HPDE6-E6E7 (cell line): Measurements from ENCODE around the gene ANXA3.
A peak's percentile ranks its signal among the peaks of the same experiment; 100 is the strongest.
"Not testable (repeated sequence)": the region's sequence is repeated elsewhere in the genome, so short reads cannot be mapped to it uniquely, and the experiment has no call there.

ENCODE experiments used
- DNase-seq: peaks from one replicate; pipeline ENCODE4 v3.0.0; 2011; ENCODE audit warnings: missing footprints; ENCODE audit errors: extremely low spot score

Gene ANXA3

GRCh38 chr4:78551420-78552351, at the start of gene ANXA3:
ANXA3 (plus strand) TSS chr4:78551770; CDS start chr4:78554474, 2,704 bp downstream.
- peak; percentile 60 for DNase-seq

GRCh38 chr4:78506260-78506659, 45.3 kb upstream of the ANXA3 start:
- DNase-seq: not testable (repeated sequence)

- no peak for DNase-seq
Measured at GRCh38 chr4:78509043-78509442, 42.5 kb upstream of the ANXA3 start.

- no peak for DNase-seq
Measured at GRCh38 chr4:78510108-78510507, 41.5 kb upstream of the ANXA3 start.

GRCh38 chr4:78510681-78511080, 40.9 kb upstream of the ANXA3 start:
- no peak for DNase-seq

- no peak for DNase-seq
Measured at GRCh38 chr4:78512357-78512920, 39.1 kb upstream of the ANXA3 start.

GRCh38 chr4:78513411-78513975, 38.1 kb upstream of the ANXA3 start:
- DNase-seq: no peak

- peak; percentile 23 for DNase-seq
Measured at GRCh38 chr4:78517050-78517652, 34.4 kb upstream of the ANXA3 start.

- DNase-seq: no peak
Measured at GRCh38 chr4:78518561-78518960, 33.0 kb upstream of the ANXA3 start.

- no peak for DNase-seq
Measured at GRCh38 chr4:78519962-78520361, 31.6 kb upstream of the ANXA3 start.

- DNase-seq: no peak
Measured at GRCh38 chr4:78520808-78521226, 30.8 kb upstream of the ANXA3 start.

GRCh38 chr4:78524009-78524408, 27.6 kb upstream of the ANXA3 start:
- DNase-seq: no peak

GRCh38 chr4:78525559-78525958, 26.0 kb upstream of the ANXA3 start:
- DNase-seq: no peak

GRCh38 chr4:78527103-78527502, 24.5 kb upstream of the ANXA3 start:
- DNase-seq: no peak

- DNase-seq: no peak
Measured at GRCh38 chr4:78527555-78527954, 24.0 kb upstream of the ANXA3 start.

- no peak for DNase-seq
Measured at GRCh38 chr4:78528327-78528726, 23.2 kb upstream of the ANXA3 start.

GRCh38 chr4:78529569-78530209, 21.9 kb upstream of the ANXA3 start:
- DNase-seq: peak; percentile 72

GRCh38 chr4:78532046-78532445, 19.5 kb upstream of the ANXA3 start:
- no peak for DNase-seq

GRCh38 chr4:78533854-78534253, 17.7 kb upstream of the ANXA3 start:
- DNase-seq: no peak

- DNase-seq: peak; percentile 37
Measured at GRCh38 chr4:78534286-78534955, 17.1 kb upstream of the ANXA3 start.

GRCh38 chr4:78542373-78542772, 9.2 kb upstream of the ANXA3 start:
- DNase-seq: no peak
